AG08395 (cell line): Measurements from ENCODE around the gene PDE4A.
A peak's percentile ranks its signal among the peaks of the same experiment; 100 is the strongest.
"Not testable (repeated sequence)": the region's sequence is repeated elsewhere in the genome, so short reads cannot be mapped to it uniquely, and the experiment has no call there.

Experiments used
- DNase-seq: peaks from one replicate; pipeline ENCODE4 v3.0.0; 2012; ENCODE audit warnings: mixed read lengths, low spot score

Gene PDE4A

GRCh38 chr19:10424011-10424637, 3.8 kb downstream of the PDE4A start:
- DNase-seq, result peak; percentile 92

DNA sequence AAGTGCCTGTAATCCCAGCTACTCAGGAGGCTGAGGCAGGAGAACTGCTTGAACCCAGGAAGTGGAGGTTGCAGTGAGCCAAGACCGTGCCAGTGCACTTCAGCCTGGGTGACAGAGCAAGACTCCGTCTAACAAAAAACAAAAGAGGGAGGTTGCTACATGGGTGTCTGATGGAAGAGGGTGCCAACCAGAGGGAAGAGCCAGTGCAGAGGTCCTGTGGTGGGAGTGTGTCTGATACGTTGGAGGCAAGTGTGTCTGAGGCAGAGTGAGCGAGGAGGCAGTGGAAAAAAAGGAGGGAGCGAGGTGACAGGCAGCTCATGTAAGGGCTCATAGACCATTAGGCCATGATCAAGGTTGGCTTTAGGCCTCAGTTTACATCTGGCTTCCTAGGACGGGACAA, 6.8 kb downstream of the PDE4A start:
- no peak for DNase-seq

- no peak for DNase-seq
These were observed 8.7 kb downstream of the PDE4A start for GRCh38 chr19:10428996-10429381.

DNA sequence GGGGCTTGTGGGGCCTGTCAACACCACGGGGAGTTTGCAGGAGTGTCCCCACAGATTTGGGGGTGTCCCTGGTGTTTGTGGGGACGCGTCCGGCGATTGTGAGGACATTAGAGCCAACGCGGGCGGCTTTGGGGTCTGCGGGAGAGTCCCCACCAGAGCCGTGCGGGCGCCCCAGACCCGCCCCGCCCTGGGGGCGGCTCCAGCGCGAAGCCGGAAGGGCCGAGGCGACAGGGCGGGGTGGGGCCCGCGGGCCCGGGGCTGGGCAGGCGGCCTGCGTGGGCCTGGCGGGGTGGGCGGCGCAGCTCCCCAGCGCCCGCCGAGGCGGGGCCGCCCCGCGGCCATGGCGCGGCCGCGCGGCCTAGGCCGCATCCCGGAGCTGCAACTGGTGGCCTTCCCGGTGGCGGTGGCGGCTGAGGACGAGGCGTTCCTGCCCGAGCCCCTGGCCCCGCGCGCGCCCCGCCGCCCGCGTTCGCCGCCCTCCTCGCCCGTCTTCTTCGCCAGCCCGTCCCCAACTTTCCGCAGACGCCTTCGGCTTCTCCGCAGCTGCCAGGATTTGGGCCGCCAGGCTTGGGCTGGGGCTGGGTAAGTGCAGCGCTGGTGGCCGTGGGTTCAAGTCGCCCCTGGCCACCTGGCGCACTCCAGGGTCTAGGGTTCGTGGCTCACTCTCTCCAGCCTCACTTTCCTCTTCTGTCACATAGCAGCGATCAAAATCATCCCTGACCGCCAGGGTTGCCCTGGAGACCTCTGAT, 10.3 kb downstream of the PDE4A start:
- peak; percentile 85 for DNase-seq

DNA sequence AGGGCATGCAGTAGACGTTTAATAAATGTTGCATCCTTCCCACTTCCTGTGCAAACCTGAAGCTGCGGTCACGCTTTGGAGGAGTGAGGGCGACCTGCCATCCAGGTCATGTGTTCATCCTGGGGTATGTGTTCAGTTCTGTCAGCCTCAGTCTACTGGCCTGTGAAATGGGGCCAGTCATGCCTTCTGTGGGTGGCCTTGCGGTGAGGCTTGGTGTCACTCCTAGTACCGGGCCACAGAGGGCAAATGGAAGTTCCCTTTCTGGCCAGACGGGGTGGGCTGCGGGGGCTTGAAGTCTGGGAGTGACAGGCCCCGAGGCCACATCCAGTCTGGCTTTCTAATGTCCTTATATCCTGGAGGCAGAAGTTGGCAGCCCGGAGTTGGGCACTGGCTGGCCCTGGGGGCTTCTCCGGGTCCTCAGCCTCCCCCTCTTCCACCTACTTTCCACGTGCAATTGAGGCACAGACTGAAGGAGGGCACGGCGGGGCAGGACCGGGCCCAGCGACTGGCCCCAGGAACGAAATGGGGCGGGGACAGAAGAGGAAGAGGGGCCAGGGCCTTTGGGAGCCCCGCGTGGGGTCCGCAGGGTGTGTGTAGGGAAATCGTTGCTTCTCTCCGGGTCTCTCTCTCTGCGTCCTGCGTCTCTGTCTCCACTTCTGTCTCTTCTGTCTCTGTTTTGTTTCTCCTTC, 11.1 kb downstream of the PDE4A start:
- no peak for DNase-seq

DNA sequence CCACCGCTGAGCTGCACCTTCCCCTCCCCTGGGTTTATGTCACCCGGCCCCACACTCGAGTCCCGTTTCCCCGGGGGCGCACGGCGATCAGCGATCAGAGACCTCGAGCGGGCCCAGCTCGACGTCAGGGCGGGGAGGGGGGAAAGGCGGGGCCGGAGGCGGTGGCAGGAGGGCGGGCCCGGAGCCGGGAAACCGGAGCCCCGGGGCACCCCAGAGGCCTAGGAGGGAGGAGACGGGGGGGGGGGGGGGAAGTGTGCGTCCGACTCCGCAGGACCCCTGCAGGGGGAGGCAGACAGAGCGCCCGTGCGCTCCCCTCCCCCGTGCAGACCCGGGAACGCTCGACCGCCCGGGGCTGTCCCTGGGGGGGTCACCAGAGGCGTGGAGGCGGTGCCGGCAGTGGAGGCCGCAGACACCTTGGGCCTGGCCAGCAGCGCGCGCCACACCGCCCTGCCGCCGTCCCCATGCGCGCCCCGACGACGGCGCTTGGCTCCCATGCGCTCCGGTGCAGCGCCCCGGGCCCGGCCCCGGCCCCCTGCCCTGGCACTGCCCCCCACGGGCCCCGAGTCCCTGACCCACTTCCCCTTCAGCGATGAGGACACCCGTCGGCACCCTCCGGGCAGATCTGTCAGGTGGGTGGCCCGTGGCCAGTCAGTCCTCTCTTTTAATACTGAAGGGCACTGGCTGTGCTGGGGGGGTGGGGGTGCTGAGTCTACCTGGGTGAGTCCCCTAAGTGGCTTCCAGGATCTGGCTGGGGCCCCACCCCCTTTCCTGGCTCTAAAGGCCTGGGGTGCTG, 11.8 kb downstream of the PDE4A start:
- DNase-seq, result peak; percentile 78

- DNase-seq, result no peak
These were observed 12.4 kb downstream of the PDE4A start for GRCh38 chr19:10432736-10433130.

DNA sequence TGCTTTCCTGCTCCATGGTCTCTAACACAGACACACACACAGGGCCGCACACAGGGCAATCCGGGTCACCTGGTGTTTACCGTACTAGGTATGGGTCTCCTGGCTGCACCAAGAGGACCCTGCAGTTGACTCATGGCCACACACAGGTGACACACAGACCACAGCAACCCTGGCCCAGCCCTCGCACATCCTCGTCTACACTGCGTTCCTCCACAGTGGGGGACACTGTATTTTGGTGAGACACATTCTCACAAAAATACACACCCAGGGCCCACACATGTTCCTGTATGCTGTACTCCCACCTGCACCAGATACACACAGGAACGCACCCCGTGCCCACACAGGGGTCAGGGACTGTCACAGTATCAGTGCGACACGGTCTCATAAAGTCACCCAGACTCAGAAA, 12.8 kb downstream of the PDE4A start:
- DNase-seq, result no peak

DNA sequence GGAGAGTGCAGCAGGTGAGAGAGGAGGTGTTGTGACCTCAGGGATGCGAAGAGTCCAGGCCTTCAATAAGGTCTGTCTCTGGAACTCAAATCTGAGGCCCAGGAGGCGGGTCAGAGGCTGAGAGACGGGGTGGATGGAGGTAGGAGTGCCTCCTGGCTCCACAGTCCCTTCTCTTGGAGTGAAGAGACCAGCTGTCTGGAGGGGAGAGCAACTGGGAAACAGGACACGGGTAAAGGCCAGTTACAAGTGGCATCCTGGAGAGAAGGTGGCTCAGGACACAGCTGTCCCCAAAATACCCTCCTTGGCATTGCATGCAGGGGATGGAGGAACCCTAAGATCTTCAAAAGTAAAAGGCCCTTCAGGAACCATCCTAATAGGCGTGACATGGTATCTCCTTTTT, 19.2 kb downstream of the PDE4A start:
- DNase-seq, result no peak

DNA sequence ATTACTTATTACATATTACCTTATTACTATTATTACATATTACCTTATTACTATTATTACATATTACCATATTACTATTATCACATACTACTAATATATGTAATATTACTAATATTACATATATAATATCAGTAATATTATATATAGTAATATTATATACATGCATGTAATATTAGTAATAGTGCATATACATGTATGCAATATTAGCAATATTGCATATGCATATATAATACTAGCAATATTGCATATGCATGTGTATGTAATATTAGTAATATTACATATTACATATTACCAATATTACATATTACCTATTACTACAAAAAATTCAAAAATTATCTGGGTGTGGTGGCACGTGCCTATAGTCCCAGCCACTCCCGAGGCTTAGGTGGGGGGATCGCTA, 22.4 kb downstream of the PDE4A start:
- no peak for DNase-seq

DNA sequence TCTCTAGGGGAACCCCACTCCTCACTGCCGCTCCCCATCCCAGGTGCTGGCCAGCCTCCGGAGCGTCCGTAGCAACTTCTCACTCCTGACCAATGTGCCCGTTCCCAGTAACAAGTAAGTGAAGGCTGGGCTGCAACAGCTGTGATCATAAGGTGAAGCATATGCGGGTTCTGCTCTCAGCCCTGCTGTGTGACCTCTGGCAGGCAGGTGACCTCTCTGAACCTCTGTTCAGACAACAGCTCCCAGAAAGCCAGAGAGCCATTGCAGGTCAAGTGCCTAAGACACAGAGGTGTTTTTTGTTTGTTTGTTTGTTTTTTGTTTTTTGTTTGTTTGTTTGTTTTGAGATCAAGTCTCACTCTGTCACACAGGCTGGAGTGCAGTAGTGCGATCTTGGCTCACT, 28.7 kb downstream of the PDE4A start:
- no peak for DNase-seq

GRCh38 chr19:10450191-10450852, 30.0 kb downstream of the PDE4A start:
- DNase-seq, result no peak

DNA sequence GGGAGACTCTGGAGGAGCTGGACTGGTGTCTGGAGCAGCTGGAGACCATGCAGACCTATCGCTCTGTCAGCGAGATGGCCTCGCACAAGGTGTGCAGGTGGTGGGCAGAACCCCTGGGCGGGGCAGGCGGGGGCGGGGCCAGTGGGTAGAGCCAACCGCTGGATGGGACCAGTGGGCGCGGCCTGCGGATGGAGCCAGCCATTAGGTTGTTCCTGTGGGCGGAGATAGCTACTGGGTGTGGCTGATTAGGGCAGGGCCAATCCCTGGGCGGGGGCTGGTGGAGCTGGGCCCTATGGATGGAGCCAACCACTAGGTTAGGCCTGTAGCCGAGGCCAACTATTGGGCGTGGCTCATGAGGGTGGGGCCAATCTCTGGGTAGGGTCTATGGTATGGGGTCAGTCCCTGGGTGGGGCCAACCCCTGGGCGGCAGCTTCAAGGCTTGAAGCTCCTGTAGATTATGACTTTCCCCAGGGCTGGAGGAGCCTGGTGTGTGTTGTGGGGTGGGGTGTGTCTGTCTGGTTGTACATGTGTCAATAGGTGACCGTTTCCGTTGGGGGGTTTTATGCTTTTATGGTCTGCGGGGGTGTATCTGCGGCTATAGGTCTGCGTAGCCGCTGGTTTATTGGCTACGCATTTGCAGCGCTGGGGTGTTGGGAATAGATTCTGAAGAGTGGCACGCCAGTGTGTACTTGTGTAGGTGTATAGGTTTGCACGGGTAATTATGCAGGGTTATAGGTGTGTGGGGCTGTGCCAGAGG, 30.7 kb downstream of the PDE4A start:
- DNase-seq, result no peak

DNA sequence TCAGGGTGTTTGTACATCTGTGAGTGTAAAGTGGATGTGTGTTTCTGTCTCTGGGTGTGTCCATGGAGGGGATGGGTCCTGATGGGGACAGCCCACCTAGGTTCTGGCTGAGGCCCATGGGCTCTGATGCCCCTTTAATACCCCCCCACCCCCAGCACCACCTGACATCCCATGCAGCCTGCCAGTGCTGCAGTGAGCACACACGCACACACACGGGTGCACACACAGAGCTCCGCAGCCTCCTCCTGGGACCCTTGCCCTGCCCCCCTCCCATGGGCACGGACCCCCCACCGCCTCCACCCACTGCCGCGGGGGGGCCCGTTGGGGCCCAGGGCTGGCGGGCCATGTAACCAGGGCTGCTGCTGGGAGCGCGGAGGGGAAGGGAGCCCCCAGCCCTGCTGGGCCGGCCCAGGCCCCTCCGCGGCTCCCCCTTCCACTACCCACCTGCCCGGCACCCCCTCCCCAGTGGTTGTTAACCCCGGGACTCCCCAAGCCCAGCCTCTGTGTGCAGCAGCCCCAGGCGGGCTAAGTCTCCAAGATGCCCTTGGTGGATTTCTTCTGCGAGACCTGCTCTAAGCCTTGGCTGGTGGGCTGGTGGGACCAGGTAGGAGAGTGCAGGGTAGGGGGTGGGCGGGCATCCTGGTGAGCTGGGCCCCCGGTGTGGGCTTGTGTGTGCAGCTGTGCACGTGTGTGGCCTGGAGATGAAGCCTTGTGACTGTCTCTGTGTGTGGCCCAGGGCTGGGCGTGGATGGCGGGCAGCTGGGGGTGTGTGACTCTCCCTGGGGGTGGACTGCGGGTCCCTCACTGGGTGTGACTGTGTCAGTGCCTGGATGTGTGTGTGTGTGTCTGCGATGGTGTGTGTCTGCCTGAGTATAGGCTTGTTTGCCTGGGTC, 32.6 kb downstream of the PDE4A start:
- DNase-seq, result no peak

DNA sequence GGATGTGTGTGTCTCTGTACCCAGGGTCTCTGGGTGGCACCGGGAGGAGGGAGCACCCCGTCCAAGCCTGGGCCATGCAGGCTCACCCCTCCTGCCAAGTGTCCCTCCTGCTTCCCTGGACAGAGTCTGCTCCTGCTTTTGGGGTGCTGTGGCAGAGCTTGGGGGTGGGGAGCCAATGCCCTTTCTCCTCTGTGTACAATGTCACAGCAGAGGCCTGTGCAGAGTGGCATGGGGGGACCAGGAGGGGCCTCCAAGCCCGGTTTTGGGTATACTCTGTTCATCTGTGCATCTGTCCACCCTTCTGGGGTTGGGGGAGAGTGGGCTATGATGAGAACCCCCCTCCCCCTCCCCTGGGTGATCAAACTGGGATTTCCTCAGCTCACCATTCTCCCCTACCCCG, 33.5 kb downstream of the PDE4A start:
- no peak for DNase-seq

GRCh38 chr19:10454267-10454666, 33.9 kb downstream of the PDE4A start:
- DNase-seq, result peak; percentile 33

DNA sequence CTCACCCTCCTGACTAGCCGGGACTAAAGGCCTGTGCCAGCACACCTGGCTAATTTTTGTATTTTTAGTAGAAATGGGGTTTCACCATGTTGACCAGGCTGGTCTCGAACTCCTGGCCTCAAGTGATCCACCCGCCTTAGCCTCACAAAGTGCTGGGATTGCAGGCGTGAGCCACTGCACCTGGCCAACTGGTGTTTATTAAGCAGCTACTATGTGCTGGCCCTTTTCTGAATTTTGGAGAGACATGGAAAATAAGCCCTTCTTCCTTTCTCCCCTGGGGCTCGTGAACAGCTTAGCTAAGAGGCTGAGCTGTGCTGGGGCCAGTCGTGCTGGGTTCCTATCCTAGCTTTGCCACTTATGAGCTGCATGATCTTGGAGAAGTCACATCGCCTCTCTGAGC, 38.4 kb downstream of the PDE4A start:
- DNase-seq, result not testable (repeated sequence)

DNA sequence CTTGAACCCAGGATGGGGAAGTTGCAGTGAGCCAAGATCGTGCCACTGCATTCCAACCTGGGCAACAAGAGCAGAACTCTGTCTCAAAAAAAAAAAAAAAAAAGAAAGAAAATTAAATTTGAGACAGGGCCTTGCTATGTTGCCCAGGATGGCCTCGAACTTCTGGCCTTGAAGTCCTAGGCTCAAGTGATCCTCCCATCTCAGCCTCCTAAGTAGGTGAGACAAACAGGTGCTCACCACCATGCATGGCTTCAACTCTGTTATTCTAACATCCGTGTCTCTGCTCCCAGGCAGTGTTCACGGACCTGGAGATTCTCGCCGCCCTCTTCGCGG, 40.3 kb downstream of the PDE4A start:
- DNase-seq, result no peak

DNA sequence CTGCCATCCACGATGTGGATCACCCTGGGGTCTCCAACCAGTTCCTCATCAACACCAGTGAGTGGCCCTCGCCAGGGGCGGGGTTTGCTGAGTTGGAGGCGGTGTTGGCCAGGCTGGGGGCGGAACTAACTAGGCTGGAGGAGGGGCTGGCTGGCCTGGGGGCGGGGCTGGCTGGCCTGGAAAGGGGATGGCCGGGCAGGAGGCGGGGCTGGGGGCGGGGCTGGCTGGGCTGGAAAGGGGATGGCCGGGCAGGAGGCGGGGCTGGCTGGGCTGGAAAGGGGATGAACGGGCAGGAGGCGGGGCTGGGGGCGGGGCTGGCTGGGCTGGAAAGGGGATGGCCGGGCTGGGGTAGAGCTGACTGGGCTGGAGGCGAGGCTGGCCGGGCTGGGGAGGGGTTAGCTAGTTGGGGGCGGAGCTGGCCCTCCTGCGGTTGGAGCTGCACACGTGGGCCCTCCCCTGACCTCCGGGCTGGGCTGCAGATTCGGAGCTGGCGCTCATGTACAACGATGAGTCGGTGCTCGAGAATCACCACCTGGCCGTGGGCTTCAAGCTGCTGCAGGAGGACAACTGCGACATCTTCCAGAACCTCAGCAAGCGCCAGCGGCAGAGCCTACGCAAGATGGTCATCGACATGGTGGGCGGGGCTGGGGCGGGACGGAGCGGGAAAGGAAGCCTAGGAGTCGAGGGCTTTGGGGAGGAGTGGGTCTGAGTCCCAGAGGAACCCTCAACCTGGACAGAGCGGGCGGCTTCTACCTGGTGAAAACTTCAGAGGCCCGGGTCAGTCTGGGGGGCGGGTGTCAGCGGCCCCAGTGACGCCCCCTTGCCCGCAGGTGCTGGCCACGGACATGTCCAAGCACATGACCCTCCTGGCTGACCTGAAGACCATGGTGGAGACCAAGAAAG, 41.0 kb downstream of the PDE4A start:
- DNase-seq, result peak; percentile 93
